Tibial nerve (tissue), 4 donors: ENCODE results near the gene PIP4K2C.

Source experiments
- CTCF ChIP-seq, 5 experiments: fragments of 200-600 bp in 3 of 5; fragments of 450-650 bp in 2 of 5; sonication (generic) in 3 of 5; IDR thresholded peaks; one replicate each; pipeline ENCODE4 v1.5.1; 2016 to 2019; ENCODE audit warnings: antibody characterized with exemption in 5 of 5, mild to moderate bottlenecking in 3 of 5, moderate library complexity in 2 of 5
- EP300 ChIP-seq, 2 donors: sonication (generic); formaldehyde crosslinking; IDR thresholded peaks; one replicate each; pipeline ENCODE4 v1.6.1; 2017; ENCODE audit warnings: antibody characterized with exemption in 2 of 2, mild to moderate bottlenecking in 1 of 2
- POLR2A ChIP-seq, 2 donors: fragments of 450-650 bp; IDR thresholded peaks; one replicate each; pipeline ENCODE4 v1.6.1; 2017; ENCODE audit warnings: antibody characterized with exemption in 2 of 2, mild to moderate bottlenecking in 2 of 2, moderate library complexity in 2 of 2

GRCh38 chr12:57630891-57631433 is 40.0 kb downstream of the PIP4K2C start:
- TF ChIP-seq CTCF (IDR thresholded peaks at IDR 0.05) (no peak), POLR2A (IDR thresholded peaks at IDR 0.05) (no peak), EP300 (IDR thresholded peaks at IDR 0.05) (no peak)
